COLO668 (cell line): ENCODE measurements around the gene SP8.

ENCODE experiments used
- DNase-seq: peaks from one replicate; lab custom pipeline; 2025; ENCODE audit not compliant: unreplicated experiment; lab: John Stamatoyannopoulos, UW

Gene SP8

DNA sequence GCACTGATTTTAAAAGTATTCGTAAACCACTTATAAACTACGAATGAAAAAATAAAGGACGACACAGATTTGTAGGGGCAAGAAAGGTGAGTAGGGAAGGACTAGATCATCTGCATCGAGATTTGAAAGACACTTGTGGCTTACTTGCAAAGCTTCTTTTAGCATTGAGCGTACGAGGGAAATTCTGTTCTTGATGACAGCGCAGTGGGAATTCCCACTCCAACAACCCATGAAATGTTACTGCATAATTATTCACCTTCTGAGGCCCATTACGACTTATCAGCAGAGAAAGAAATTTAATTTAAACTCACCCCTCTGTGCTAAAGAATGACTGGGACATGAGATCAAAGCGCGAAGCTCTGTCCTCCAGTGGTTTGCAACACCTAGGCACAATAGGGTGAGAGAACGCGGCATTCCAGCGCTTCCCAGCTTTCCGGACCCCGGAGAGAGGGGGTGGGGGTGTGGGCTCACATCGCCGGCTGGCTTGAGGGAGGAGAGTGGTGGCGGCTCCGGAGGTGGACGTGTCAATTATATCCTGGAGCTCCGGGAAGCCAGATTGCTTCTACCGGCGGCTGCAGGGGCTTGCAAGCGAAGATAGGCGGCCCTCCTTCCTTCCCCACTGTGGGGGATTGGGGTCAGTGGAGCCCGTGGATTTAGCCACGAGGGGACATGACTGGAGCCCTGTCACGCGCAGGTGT, 10.3 kb downstream of the SP8 start:
- DNase-seq: no peak

DNA sequence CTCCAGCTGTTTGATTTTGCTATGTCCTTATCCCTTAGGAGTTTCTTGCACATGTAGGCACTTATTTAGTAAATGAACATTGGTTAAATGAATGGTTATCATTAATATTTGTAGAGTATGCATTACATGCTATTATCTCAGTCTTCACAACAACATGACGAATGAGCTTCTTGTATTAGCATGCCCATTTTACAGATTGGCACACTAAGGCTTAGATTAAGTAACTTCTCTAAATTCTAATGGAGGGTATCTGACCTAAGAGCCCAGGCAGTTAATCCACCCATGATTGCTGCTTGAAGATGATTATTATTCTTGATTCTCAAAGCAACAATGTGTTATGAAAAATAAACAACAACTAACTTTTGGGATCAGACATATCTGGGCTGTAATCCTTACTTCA, 32.7 kb downstream of the SP8 start:
- no peak for DNase-seq

DNA sequence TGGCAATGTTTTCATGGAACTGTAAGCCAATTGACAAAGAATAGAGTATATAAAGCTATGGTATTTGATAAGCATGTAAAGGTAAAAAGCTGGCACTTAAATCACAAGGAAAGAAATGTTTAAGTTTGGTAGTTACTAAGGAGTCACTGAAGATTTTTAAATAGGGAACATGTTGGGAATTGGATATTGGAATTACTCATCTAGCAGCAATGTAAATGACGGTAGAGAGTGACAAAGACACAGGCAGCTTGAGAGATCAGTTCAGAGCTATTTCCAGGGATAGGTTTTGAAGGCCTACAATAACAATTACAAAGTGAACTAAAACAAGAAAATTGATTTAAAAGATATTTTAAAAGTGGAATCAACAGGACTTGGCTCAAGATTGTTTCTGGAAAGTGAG, 36.8 kb downstream of the SP8 start:
- no peak for DNase-seq

DNA sequence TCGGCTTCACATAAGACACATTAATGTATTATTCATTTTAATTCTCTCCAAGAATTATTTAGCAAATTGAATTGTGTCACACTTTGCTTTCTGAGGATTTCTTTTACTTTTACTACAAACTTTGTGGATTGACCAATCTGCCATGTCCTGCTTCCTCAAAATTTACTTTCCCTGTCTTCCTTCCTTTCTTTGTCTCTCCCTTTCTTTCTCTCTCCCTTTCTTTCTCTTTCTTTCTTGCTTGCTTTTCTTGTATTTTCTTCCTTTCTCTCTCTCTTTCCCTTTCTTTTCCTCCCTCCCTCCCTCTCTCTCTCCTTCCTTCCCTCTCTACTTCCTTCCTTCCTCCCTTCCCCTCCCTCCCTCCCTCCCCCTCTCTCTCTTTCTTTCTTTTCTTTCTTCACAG, 37.8 kb downstream of the SP8 start:
- DNase-seq: no peak

DNA sequence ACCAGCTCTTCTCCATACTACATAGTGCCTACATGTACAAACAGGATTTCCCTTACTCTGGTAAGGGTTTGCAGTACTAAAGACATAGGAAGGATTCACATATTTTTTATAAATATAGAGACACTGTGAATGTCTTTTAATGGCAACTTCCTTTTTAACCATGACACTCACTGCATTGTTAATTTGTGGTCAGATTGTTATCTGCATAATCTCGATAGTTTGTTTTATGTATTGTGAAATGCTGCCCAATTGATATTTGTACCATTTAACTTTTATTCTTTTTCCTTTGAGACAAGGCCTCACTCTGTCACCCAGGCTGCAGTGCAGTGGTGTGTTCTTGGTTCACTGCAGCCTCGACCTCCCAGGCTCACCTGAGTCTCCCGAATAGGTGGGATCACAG, 39.7 kb downstream of the SP8 start:
- DNase-seq: no peak

DNA sequence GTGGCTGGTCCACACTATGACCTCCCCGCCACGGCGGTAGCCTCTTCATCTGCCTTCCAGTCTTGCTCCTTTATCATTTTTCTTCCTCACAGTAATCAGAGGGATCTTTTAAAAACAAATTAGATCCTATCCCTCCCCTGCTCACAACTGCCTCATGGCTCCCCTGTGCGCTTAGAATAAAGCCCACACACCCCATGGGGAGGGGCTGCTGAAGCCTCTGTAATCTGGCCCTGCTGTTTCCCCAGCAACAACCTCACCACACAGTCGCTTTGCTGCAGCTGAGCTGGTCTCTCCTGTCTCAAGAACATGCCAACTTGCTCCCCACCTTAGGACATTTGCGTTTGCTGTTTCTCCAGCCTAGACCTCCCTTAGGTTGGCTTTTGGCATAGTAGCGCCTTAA, 41.0 kb downstream of the SP8 start:
- DNase-seq: no peak

DNA sequence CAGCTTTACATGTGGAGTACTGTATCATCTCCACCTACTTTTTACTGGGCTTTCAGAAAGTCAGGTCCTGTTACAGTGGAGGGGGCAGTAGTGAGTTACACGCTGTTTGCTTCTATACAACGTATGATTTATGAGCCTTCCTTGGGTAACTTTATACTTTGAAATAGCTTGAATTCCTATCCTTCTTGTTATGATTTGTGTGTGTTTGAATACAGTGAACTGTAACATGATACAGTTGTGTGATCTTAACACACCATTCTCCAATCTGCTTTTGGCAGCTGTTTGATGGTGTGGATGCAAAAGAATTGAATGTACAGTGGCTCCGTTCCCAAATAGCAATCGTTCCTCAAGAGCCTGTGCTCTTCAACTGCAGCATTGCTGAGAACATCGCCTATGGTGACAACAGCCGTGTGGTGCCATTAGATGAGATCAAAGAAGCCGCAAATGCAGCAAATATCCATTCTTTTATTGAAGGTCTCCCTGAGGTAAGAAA, 41.7 kb downstream of the SP8 start:
- DNase-seq: peak; percentile 57

DNA sequence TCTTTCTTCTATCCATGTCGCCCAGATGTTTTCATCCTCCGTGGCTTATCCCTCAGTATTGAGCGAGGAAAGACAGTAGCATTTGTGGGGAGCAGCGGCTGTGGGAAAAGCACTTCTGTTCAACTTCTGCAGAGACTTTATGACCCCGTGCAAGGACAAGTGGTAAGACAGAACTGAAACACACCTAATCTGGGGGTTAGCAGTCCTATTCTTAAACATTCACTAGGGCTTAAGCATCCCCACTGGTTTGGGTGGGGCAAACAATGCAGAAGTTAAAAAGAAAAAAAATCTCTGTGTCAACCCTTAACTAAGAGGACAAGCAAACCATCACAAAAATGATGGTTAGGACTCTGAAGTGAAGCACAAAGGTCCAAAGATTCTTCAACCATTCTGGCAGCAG, 43.8 kb downstream of the SP8 start:
- no peak for DNase-seq

DNA sequence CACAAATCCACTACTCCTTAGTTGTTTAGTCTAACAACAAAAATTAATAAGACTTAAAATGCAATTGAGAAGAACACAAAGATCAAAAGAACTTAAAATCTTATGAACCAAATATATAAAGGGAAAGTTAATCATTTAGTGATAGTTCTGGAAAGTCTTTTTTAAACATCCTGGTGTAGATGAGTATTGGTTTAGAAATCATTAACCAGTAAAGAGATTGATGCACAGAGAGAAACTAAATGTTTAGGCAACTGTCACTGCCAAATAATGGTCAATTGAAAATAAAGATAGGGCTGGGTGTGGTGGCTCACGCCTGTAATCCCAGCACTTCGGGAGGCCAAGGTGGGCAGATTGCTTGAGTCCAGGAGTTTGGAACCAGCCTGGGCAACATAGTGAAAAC, 44.9 kb downstream of the SP8 start:
- no peak for DNase-seq

DNA sequence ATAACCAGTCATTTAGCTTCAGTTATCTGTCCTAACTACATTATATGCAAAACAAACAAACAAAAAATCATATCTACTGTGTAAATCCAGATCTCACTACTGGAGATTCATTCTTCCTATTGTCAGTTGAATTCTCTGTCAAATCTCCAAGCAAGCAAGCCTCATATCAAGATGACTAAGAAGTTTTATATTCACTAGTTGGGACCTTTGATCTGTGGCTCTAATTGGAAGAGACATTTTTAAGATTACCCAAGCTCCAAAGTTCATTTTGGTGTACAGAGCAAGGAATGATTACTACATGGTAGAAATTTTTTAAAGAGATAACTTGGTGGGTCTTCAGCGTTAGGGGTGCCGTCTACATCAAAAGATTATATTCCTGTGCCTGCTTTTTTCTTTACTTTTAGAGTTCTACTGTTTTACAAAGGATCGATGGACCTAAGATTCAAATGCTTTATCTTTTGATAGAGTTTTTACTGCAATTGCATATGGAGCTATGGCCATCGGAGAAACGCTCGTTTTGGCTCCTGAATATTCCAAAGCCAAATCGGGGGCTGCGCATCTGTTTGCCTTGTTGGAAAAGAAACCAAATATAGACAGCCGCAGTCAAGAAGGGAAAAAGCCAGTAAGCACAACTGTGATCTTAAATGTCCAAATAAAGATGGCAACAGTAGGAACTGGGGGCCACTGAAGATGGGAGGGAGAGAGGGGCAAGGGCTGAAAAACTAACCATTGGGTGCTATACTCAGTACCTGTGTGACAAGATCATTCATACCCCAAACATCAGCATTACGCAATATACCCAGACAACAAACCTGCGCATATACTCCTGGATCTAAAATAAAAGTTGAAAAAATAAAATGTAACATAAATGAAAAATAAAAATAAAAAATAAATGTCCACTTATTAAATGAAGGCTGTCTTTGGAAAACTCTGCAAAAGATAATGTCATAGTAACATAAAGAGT, 47.9 kb downstream of the SP8 start:
- no peak for DNase-seq

DNA sequence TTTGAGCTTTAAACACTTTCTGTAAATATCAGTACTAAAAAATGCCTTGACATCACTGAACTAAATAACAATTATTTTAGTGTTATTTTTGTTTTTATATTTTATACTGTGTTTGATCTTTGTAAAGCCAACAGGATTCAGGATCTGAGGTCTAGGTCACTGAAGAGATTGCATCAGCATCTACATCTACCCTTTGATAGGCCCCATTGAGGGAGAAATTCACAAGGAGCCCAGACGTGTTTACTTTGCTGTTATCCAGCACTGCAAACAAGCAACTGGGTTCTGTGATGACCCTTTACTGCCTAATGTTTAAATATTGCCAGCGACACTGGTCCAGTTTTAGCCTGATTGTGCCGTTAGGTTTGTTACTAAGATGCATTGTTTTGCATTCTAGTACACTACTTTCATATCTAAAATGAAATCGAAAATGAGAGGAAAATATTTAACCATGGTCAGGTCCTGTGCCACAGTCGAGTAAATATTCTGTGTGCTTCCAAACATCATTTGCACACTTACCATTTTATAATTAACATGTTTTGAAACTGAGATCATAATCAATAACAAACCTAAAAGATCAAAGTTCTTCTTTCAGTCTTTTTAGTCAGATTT, 48.7 kb downstream of the SP8 start:
- peak; percentile 39 for DNase-seq

DNA sequence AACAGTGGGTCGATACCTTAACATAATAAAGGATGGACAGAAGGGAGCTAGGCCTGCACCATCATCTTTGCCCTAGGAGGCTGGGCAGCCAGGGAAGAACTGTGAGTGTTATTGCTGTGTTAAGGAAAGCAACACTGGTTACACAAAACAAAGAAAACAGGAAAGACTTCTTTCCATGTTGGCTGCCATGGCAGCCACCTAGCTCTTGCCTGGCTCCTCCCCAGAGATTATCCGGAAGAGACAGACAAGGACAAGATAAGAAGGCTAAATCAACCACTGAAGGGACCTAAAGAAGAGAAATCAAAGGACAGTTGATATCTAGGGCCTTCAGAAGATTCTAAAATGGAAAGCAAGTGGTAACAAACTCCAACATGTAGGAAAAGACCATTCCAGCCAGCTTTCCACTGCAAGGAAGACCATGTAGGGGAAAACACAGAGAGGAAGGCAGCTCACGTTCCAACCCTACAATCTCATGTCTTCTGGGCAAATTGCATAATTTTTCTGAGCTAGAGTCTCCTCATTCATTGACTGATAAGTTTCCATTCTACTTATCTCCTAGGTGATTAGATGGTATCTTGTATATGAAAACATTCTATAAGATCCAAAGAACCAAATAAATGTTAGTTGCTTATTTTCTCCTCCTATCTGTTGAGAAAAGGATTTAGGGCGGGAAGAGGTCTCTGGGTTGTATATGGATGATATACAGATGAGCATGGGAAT, 51.2 kb downstream of the SP8 start:
- no peak for DNase-seq
